Activated CD8-positive, alpha-beta T cell treated with anti-CD3 and anti-CD28 coated beads for 36 hours (primary cell): ENCODE data around the gene ANKRD6. TPM values are rescaled to one million over a fixed set of nuclear protein-coding genes. Genes with fewer than 3 reads are reported as not detected.

Experiments used
- ATAC-seq: fragments of 200-7000 bp; cut with Tn5 transposase; one replicate; pipeline ENCODE4 v1.10.0; 2021; ENCODE audit warnings: mild to moderate bottlenecking, moderate library complexity
- CTCF ChIA-PET: fragments of 350-600 bp; sonication (Branson Sonifier 250); formaldehyde crosslinking; loops from one replicate; lab custom pipeline; 2021; ENCODE audit warnings: antibody characterized with exemption; lab: Charles Lee
- POLR2A ChIA-PET: fragments of 350-600 bp; sonication (Branson Sonifier 250); formaldehyde crosslinking; loops from one replicate; lab custom pipeline; 2021; ENCODE audit warnings: antibody characterized with exemption; lab: Charles Lee
- DNase-seq: peaks from one replicate; pipeline ENCODE4 v3.0.0-alpha.2; 2020
- H3K27ac Mint-ChIP-seq: one replicate; pipeline ENCODE4 v1.8.0; 2021; ENCODE audit warnings: mild to moderate bottlenecking, mixed read lengths
- H3K27me3 Mint-ChIP-seq: one replicate; pipeline ENCODE4 v1.8.0; 2021; ENCODE audit warnings: mixed read lengths
- H3K36me3 Mint-ChIP-seq: one replicate; pipeline ENCODE4 v1.8.0; 2021; ENCODE audit warnings: low read depth, mixed read lengths
- H3K4me1 Mint-ChIP-seq: one replicate; pipeline ENCODE4 v1.8.0; 2021; ENCODE audit warnings: low read depth, mixed read lengths
- H3K4me3 Mint-ChIP-seq: one replicate; pipeline ENCODE4 v1.8.0; 2021; ENCODE audit warnings: mild to moderate bottlenecking, moderate library complexity, mixed read lengths
- H3K9me3 Mint-ChIP-seq: one replicate; pipeline ENCODE4 v1.8.0; 2021; ENCODE audit warnings: mixed read lengths
- intact Hi-C: fragments of 100-400 bp; cut with micrococcal nuclease; formaldehyde crosslinking; loops from one replicate; pipeline ENCODE4 v1.10.0; 2022
- total RNA-seq, 2 experiments: library from RNA; stranded (reverse); gene quantifications; one replicate each; pipeline ENCODE4 v1.2.3, GENCODE V29; 2021
- TF ChIP-seq, protein P1 (sequence below): fragments of 200-600 bp; IDR thresholded peaks from one replicate; pipeline ENCODE4 v1.8.0; 2022; ENCODE audit warnings: antibody characterized with exemption, mild to moderate bottlenecking

Gene ANKRD6
- total RNA-seq, 2 experiments from 2014 or later, result 3.5 to 4.9 TPM

GRCh38 chr6:89406141-89406540 lies 26.8 kb upstream of the ANKRD6 start:
- TF ChIP-seq, protein P1, sequence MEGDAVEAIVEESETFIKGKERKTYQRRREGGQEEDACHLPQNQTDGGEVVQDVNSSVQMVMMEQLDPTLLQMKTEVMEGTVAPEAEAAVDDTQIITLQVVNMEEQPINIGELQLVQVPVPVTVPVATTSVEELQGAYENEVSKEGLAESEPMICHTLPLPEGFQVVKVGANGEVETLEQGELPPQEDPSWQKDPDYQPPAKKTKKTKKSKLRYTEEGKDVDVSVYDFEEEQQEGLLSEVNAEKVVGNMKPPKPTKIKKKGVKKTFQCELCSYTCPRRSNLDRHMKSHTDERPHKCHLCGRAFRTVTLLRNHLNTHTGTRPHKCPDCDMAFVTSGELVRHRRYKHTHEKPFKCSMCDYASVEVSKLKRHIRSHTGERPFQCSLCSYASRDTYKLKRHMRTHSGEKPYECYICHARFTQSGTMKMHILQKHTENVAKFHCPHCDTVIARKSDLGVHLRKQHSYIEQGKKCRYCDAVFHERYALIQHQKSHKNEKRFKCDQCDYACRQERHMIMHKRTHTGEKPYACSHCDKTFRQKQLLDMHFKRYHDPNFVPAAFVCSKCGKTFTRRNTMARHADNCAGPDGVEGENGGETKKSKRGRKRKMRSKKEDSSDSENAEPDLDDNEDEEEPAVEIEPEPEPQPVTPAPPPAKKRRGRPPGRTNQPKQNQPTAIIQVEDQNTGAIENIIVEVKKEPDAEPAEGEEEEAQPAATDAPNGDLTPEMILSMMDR, result no peak
- ChIA-PET CTCF (interaction anchor here (1.3 kb wide), 1 partner anchor 34 kb away, joined by 8 read pairs; no protein-coding TSS in a partner anchor), POLR2A (no interaction called here)
- DNase-seq (no peak), ATAC-seq (no peak)
- Mint-ChIP-seq H3K9me3 (no peaks in the 10 kb centered on the region), H3K4me1 (peaks cover 12% of the 10 kb centered on the region), H3K36me3 (no peaks in the 10 kb centered on the region), H3K4me3 (no peak overlapping the region), H3K27me3 (no peaks in the 10 kb centered on the region), H3K27ac (no peak overlapping the region)
- intact Hi-C loops, result no loop called here

- TF ChIP-seq, protein P1, result no peak
- intact Hi-C loops, result loop anchor here (5.0 kb wide), 1 partner anchor 32 kb away; no protein-coding TSS in a partner anchor
- H3K36me3 Mint-ChIP-seq, result no peaks in the 10 kb centered on the region
- H3K4me1 Mint-ChIP-seq, result peaks cover 23% of the 10 kb centered on the region
- CTCF ChIA-PET, result interaction anchor here (6.3 kb wide), 1 partner anchor 36 kb away, joined by 52 read pairs; no protein-coding TSS in a partner anchor
- no peak for DNase-seq
- peaks cover 9% of the 10 kb centered on the region for H3K27me3 Mint-ChIP-seq
- POLR2A ChIA-PET, result no interaction called here
- no peak for ATAC-seq
- H3K27ac Mint-ChIP-seq, result no peak overlapping the region
- H3K9me3 Mint-ChIP-seq, result no peaks in the 10 kb centered on the region
- no peak overlapping the region for H3K4me3 Mint-ChIP-seq
These were observed 23.4 kb upstream of the ANKRD6 start for GRCh38 chr6:89409461-89410035.

- Mint-ChIP-seq H3K36me3 (no peaks in the 10 kb centered on the region), H3K4me1 (peaks cover 23% of the 10 kb centered on the region), H3K4me3 (peak overlapping the region; percentile 86), H3K9me3 (no peaks in the 10 kb centered on the region), H3K27ac (no peak overlapping the region), H3K27me3 (peaks cover 11% of the 10 kb centered on the region)
- ChIA-PET CTCF (interaction anchor here (0.9 to 6.3 kb wide), 4 partner anchors 22 to 65 kb away, joined by 3 to 52 read pairs (median 4); no protein-coding TSS in a partner anchor), POLR2A (interaction anchor here (0.7 to 1.0 kb wide), 2 partner anchors 15 to 229 kb away, joined by 3 to 4 read pairs; no protein-coding TSS in a partner anchor)
- DNase-seq, result no peak
- TF ChIP-seq, protein P1, result no peak
- intact Hi-C loops, result loop anchor here (5.0 kb wide), 1 partner anchor 33 kb away; no protein-coding TSS in a partner anchor
- ATAC-seq, result no peak
These were observed 22.7 kb upstream of the ANKRD6 start for GRCh38 chr6:89410231-89410761.

DNA sequence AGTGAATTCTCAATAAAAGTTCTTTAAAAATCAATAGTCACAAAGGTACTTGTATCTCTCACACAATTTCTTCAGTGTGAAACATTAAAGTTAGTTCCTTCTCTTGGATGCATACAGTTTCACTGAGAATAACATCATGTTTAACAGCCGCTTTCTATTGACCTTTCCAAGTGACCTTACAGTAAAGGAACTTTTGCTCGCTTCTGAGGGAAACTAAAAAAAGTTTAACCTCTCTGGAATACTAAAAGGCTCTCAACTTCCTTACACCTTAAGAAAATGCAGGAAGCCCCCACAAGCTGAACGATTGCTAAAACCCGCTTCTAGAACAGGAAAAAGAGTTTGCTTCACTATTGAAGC lies 22.2 kb upstream of the ANKRD6 start:
- Mint-ChIP-seq H3K4me3 (peak overlapping the region; percentile 86), H3K27me3 (peaks cover 11% of the 10 kb centered on the region), H3K4me1 (peaks cover 23% of the 10 kb centered on the region), H3K36me3 (no peaks in the 10 kb centered on the region), H3K27ac (peak overlapping the region; percentile 34), H3K9me3 (no peaks in the 10 kb centered on the region)
- TF ChIP-seq, protein P1, result no peak
- intact Hi-C loops, result loop anchor here (5.0 kb wide), 1 partner anchor 33 kb away; no protein-coding TSS in a partner anchor
- DNase-seq, result no peak
- POLR2A ChIA-PET, result interaction anchor here (1.0 to 1.3 kb wide), 2 partner anchors 35 to 229 kb away, joined by 3 to 4 read pairs; no protein-coding TSS in a partner anchor
- CTCF ChIA-PET, result interaction anchor here (0.9 to 6.3 kb wide), 5 partner anchors 22 to 222 kb away, joined by 3 to 52 read pairs (median 3); no protein-coding TSS in a partner anchor
- ATAC-seq, result no peak
